Testis (tissue), 3 donors: ENCODE data around the gene CTDNEP1. TPM values are rescaled to one million over a fixed set of nuclear protein-coding genes. Genes with fewer than 3 reads are reported as not detected.

Experiments used
- DNase-seq: peaks from one replicate; pipeline ENCODE4 v3.0.0-alpha.2; 2019
- H3K27ac ChIP-seq, 2 donors: fragments of 200-600 bp; sonication (generic); one replicate each; pipeline ENCODE4 v1.5.1; 2019
- H3K27me3 ChIP-seq: fragments of 200-600 bp; sonication (generic); one replicate; pipeline ENCODE4 v1.5.1; 2019
- H3K36me3 ChIP-seq: fragments of 200-600 bp; sonication (generic); one replicate; pipeline ENCODE4 v1.5.1; 2017; ENCODE audit warnings: low read depth; ENCODE audit errors: missing control alignments
- H3K4me1 ChIP-seq: fragments of 200-600 bp; sonication (generic); one replicate; pipeline ENCODE4 v1.5.1; 2019
- H3K4me3 ChIP-seq, 2 donors: fragments of 200-600 bp; sonication (generic); one replicate each; pipeline ENCODE4 v1.5.1; 2017 to 2019
- H3K9me3 ChIP-seq: fragments of 200-600 bp; sonication (generic); one replicate; pipeline ENCODE4 v1.5.1; 2017
- POLR2A ChIP-seq: fragments of 450-650 bp; IDR thresholded peaks from one replicate; pipeline ENCODE4 v1.6.1; 2017; ENCODE audit warnings: antibody characterized with exemption, mild to moderate bottlenecking, moderate library complexity
- WGBS, 2 donors: methylation state at CpG; one replicate each; pipeline ENCODE4 v1.1.5; 2018; 5-methylcytosine and 5-hydroxymethylcytosine counted together
- intact Hi-C: fragments of 100-400 bp; cut with DNase I; formaldehyde crosslinking; loops from one replicate; pipeline ENCODE4 v1.15.1; 2023; ENCODE audit warnings: low total_unique reads
- polyA plus RNA-seq: library from polyadenylated mRNA; stranded (reverse); fragments of 350-450 nt; fragmentation: Illumina TruSeq; extraction: RNeasy Lipid Tissue Mini Kit (QIAGEN cat#74804); gene quantifications from one replicate; pipeline ENCODE4 v1.2.3, GENCODE V29; 2014; ENCODE audit warnings: low read depth, low replicate concordance; ENCODE audit not compliant: insufficient read depth
- total RNA-seq, 2 donors: library from RNA; depleted of rRNA; stranded (reverse); fragments of >200 nt; gene quantifications; one replicate each; pipeline ENCODE4 v1.2.3, GENCODE V29; 2016
- TF ChIP-seq, protein P1 (sequence below), 3 experiments: fragments of 450-650 bp in 2 of 3; fragments of 200-600 bp in 1 of 3; sonication (generic) in 1 of 3; IDR thresholded peaks; one replicate each; pipeline ENCODE4 v1.5.1; 2016 to 2019; ENCODE audit warnings: antibody characterized with exemption in 3 of 3, mild to moderate bottlenecking in 2 of 3, moderate library complexity in 1 of 3

CTDNEP1 gene
- total and polyA plus RNA-seq, 3 donors from 2014 or later: 86.4 to 138 (median 94.0) TPM

DNA sequence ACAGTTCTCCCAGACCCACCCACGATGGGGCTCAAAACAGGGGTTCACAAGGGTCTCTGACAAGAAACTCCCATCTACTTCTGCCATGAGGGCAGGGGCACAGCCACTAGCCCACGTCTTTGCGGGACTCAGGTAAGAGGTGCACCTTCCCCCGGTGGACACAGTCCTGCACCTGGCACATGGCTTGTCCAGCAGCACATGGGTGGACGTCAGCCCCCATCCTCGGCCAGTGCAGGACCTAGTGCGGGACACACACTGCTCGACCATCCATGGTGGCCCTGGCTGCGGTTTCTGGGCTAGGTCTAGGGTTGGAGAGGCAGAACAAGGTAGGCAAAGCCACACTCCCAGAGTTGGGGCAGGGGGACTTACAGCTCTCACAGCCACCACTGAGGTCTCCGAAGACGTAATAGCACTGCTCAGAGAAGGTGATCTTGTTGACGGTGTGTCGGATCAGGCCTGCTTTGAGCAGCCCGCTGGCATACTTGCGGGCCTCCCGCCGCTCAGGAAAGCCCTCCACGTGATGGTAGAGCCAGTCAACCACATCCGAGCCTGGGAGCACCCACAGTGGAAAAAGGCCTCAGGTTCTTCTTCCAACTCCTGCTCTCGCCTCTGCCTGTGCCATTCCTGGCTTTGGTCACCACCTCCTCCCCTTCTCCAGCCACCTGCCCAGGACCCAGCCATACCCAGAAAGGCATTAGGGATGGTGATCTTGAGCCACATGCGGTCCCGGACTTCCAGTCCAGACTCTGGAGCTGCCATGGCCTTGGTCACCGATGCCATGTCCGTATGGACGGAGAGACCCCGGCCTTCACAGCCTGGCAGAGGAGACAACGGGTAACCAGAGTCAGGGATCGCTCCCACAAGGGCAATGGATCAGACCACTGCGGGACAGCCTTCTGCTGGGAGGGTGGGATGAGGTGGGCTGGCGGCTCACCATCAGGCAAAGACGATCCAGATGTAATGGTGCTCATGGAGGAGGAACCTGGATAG, 24.5 kb downstream of the CTDNEP1 start:
- H3K27me3 ChIP-seq: no peaks in the 10 kb centered on the region
- H3K4me1 ChIP-seq: peaks cover 2% of the 10 kb centered on the region
- H3K9me3 ChIP-seq: no peaks in the 10 kb centered on the region
- no peak for TF ChIP-seq POLR2A
- TF ChIP-seq, protein P1, sequence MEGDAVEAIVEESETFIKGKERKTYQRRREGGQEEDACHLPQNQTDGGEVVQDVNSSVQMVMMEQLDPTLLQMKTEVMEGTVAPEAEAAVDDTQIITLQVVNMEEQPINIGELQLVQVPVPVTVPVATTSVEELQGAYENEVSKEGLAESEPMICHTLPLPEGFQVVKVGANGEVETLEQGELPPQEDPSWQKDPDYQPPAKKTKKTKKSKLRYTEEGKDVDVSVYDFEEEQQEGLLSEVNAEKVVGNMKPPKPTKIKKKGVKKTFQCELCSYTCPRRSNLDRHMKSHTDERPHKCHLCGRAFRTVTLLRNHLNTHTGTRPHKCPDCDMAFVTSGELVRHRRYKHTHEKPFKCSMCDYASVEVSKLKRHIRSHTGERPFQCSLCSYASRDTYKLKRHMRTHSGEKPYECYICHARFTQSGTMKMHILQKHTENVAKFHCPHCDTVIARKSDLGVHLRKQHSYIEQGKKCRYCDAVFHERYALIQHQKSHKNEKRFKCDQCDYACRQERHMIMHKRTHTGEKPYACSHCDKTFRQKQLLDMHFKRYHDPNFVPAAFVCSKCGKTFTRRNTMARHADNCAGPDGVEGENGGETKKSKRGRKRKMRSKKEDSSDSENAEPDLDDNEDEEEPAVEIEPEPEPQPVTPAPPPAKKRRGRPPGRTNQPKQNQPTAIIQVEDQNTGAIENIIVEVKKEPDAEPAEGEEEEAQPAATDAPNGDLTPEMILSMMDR (IDR thresholded peaks at IDR 0.05): no peak
- WGBS, 2 donors: 88 to 91% methylated on average over 29 to 30 of the region's 31 CpGs
- intact Hi-C loops: no loop called here
- no peaks in the 10 kb centered on the region for H3K36me3 ChIP-seq
- no peak for DNase-seq
- H3K4me3 ChIP-seq: no peak overlapping the region
- H3K27ac ChIP-seq: no peak overlapping the region

DNA sequence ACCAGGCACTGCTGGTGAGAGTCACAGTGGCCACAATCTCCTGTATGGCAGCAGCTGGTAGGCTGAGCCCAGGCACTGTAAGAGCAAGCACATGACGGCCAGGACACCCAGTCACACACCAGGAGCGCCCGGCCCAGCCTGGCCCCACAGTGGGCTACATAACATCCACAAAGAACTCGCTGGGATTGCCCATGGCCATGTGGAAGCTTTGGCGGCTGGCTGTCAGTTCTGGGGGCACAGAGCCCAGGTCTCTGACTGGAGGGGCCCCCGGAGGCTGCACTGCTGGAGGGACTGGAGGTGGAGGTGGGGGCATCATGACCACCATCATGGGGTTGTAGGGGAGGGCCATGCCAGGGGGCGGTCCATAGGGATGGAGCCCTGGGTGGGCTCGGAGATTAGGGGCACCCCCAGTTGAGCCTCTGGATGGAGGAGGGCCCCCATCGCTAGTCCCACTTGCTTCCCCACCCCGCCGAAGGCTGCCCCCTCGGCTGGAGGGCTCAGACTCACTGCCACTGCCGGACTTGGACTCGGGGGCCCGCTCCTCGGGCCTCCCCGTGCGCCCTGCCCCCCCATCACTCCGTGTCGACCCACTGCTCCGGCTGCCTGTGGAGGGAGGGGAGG, 25.7 kb downstream of the CTDNEP1 start:
- WGBS, 2 donors: 70 to 86% methylated on average over 6 to 19 of the region's 21 CpGs
- H3K9me3 ChIP-seq: no peaks in the 10 kb centered on the region
- H3K27me3 ChIP-seq: no peaks in the 10 kb centered on the region
- intact Hi-C loops: no loop called here
- no peaks in the 10 kb centered on the region for H3K36me3 ChIP-seq
- TF ChIP-seq POLR2A: no peak
- TF ChIP-seq, protein P1 (IDR thresholded peaks at IDR 0.05): no peak
- H3K27ac ChIP-seq: no peak overlapping the region
- peaks cover 3% of the 10 kb centered on the region for H3K4me1 ChIP-seq
- no peak for DNase-seq
- H3K4me3 ChIP-seq: no peak overlapping the region

DNA sequence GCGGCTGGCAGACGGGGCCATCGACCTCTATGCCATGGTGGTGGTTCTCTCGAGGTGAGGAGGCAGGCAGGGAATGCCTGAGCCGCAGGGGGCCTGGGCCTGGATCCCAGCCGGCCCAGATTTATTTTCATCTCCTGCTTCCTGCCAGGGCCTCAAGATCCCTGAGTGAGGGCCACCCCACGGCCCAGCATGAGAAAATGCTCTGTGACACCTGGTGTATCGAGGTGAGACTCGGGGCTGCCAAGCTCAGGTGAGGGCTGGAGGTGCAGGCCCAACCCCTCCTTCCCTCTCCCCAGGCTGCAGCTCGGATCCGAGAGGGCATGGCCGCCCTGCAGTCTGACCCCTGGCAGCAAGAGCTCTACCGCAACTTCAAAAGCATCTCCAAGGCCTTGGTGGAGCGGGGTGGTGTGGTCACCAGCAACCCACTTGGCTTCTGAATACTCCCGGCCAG, 26.8 kb downstream of the CTDNEP1 start:
- Histone ChIP-seq H3K27me3 (no peaks in the 10 kb centered on the region), H3K4me3 (no peak overlapping the region), H3K36me3 (no peaks in the 10 kb centered on the region), H3K27ac (no peak overlapping the region), H3K9me3 (no peaks in the 10 kb centered on the region), H3K4me1 (peaks cover 9% of the 10 kb centered on the region)
- TF ChIP-seq, protein P1 (IDR thresholded peaks at IDR 0.05): no peak
- TF ChIP-seq POLR2A: no peak
- intact Hi-C loops: no loop called here
- WGBS, 2 donors: 71 to 84% methylated on average over 12 to 15 of the region's 15 CpGs
- DNase-seq: no peak

DNA sequence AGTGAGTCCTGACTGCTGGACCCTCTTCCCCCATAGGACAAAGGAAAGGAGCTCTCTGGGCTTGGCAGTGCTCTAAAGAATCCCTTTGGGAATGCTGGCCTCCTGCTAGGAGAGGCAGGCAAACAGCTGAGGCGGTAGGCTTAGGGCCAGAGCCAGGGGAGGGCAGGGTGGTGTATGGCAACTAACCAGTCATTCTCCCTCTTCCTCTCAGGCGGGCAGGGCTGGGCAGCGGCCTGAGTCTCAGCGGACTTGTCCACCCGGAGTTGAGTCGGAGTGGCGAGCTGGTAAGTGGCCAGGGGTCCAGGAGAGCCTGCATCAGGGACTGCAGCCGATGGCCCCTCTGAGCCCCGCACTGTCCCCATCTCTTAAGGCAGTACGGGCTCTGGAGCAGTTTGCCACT, 27.4 kb downstream of the CTDNEP1 start:
- no peaks in the 10 kb centered on the region for H3K36me3 ChIP-seq

More for the DNA sequence above, 27.4 kb downstream of the CTDNEP1 start:
- no peaks in the 10 kb centered on the region for H3K27me3 ChIP-seq
- WGBS, 2 donors: 68 to 75% methylated on average over 2 to 10 of the region's 10 CpGs
- TF ChIP-seq POLR2A: no peak
- TF ChIP-seq, protein P1 (IDR thresholded peaks at IDR 0.05): no peak
- intact Hi-C loops: no loop called here
- no peak for DNase-seq
- no peak overlapping the region for H3K27ac ChIP-seq
- no peaks in the 10 kb centered on the region for H3K9me3 ChIP-seq
- H3K4me1 ChIP-seq: peaks cover 13% of the 10 kb centered on the region
- no peak overlapping the region for H3K4me3 ChIP-seq
